ENCODE data around the gene CLEC2L.

The CLEC2L gene

GRCh38 chr7:139557857-139558581 lies 34.5 kb downstream of the CLEC2L start:
- DNase-seq (ENCODE audit: low read depth), result no peak

DNA sequence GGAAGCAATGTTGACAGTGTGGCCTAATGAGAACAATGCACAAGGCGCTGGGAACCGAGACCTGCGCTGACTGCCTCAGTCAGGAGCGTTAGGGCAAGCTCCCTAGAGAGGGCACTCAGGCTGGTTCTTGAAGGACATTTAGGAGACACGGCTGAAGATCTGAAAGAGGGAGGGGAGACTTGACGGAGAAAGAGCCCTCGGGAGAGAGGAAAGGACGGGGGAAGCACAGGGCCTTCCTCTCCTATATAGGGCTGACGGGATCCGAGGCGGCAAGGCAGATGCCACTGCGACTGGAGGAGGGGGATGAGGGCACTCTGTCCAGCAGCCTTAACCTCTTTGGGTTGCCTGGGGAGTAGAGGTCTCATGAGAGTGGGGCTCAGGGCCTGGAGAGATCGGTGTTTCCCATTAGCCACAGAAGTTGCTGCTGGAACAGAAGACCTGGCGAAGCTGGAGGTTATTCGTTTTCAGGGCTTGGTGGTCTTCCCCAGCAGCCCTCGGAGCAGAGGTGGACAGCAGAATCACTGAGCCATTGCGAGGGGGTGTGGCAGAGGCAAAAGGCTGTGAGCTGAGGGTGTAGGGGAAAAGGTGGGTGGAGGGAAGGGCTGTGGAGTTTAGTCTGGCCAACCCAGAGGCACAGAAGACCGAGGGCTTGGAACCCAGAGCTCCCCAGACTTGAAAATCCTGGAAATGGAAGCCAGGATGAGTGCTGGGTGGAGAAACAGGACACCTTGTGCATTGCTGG lies 36.0 kb downstream of the CLEC2L start:
- DNase-seq (ENCODE audit: low read depth), result no peak

DNA sequence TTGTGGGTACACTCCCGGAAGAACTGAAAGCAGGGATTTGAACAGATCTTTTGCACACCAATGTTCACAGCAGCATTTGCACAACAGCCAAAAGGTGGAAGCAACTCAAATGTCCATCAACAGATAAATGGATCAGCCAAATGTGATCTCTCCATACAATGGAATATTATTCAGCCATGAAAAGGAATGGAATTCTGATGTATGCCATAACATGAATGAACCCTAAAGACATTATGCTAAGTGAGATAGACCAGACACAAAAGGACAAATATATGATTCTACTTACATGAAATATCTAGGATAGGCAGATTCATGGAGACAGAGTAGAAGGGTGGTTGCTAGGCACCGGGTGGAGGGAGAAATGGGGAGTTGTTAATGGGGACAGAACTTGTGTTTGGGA lies 36.7 kb downstream of the CLEC2L start:
- no peak for DNase-seq (ENCODE audit: low read depth)

DNA sequence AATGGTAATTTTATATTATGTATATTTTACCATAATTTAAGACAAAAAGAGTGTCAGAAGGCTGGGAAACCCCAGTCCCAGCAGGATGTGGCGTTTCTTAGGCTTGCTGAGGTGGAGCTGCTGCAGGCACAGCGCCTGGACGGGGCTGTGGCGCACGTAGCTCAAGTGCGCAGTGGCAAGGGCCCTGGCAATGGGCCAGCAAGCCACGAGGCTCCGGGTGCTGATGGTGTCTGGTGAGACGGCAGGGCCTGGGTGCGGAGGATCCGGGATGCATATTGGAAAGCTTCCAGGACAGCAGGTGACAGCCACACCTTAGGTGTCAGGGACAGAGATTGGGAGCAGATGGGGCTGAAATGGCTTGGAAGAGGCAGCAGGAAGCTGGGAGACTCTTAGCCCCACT lies 37.2 kb downstream of the CLEC2L start:
- no peak for DNase-seq (ENCODE audit: low read depth)

GRCh38 chr7:139562491-139562890 lies 39.0 kb downstream of the CLEC2L start:
- DNase-seq (ENCODE audit: low read depth), result no peak

- DNase-seq (ENCODE audit: low read depth), result no peak
These were observed 39.6 kb downstream of the CLEC2L start for GRCh38 chr7:139562961-139563565.

DNA sequence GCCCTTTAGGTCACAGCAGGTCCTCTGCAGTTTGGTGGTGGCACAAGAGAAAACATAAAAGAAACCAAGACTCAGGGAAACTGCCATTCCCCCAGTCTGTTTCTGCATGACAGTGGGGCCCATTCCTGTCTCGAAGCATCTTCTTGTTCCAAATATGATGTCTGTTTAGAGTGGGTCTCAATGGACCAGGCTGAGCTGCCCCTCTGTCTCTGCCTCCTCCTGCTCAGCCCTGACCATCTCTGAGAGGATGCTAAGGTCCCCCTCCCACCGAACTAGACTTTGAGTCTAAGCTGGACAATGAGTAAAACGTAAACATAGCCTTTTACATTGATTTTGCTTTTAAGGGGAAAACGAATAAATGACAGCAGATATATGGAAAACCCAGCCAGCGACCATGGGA lies 40.4 kb downstream of the CLEC2L start:
- DNase-seq (ENCODE audit: low read depth), result no peak

DNA sequence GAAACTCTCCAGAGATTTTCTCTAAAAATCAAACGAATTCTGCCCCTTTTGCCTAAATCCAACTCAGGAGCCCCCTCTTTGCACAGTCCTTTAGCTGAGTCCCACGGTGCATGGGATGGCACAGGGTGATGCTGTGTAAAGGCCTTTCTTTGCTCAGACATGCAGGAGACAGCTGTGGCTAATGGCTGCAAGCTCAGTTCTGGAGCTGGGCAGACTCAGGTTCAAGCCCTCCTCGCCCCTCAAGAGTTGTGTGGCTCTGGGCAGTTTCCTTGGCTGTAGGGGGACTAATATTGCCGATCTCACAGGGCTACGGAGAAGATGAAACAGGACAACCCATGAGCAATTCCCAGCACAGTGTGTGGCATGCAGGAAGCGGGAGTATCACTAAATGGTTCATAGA lies 42.6 kb downstream of the CLEC2L start:
- DNase-seq (ENCODE audit: low read depth), result no peak

DNA sequence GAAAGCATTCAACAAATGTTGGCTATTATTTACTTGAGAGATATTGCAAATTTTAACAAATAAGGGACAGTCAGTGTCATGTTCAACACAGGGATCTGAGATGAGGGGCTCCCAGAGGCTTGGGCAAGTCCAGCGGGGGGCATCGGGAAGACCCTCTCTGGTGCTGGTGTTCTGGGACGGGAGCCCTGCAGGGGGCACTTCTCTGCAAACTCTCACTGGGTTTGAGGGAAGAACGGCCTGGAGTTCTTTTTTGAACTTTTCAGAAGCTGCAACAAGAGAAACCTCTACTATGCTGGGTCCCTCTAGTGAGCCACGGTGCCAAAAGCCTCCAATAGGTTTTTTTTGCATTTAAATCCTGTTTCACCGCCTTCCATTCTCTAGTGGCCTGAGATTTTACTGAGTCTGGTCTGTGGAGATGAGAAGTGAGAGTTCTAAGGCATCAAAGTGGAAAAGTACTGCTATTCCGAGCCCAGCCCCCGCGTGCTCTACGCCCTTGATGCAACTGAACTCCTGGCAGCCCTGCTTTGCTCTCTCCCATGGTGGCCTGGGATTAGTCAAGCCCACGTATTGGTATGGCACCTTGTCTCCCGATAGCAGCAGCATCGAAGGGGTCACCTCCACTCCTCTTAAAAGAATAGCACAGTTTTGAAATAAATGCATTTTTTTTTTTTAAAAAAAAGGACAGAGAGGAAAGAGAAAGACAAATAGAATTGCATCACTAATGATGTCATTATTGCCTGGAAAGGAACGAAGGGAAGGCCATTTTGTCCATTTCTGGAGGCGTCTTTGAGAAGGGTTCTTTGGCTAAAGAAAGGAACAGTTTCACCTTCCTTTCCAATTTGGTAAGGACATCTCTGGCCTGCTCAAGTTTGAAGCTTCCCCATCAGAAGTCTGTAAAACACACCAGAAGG lies 43.5 kb downstream of the CLEC2L start:
- DNase-seq (ENCODE audit: low read depth), result no peak

GRCh38 chr7:139567647-139568345 lies 44.3 kb downstream of the CLEC2L start:
- no peak for DNase-seq (ENCODE audit: low read depth)

DNA sequence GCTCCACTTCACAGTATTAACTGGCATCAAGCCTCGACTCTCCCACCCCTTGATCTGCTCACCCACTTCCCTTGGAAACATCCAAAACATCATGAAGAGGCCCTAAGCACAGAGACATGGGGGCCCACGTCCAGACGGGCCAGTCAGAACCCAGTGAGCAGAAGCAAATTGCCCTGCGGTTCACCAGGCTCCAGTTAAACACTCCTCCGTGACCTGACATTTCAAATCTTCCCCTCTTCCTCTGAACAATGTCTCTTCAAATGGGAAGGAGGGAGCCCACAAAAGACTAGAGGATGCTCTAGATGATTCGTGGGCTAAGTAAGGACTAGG lies 44.8 kb downstream of the CLEC2L start:
- no peak for DNase-seq (ENCODE audit: low read depth)

GRCh38 chr7:139568813-139569490 lies 45.5 kb downstream of the CLEC2L start:
- no peak for DNase-seq (ENCODE audit: low read depth)

GRCh38 chr7:139570119-139570518 lies 46.6 kb downstream of the CLEC2L start:
- no peak for DNase-seq (ENCODE audit: low read depth)

- no peak for DNase-seq (ENCODE audit: low read depth)
These were observed 47.1 kb downstream of the CLEC2L start for GRCh38 chr7:139570626-139571025.

- DNase-seq (ENCODE audit: low read depth), result no peak
These were observed 47.7 kb downstream of the CLEC2L start for GRCh38 chr7:139571190-139571589.

DNA sequence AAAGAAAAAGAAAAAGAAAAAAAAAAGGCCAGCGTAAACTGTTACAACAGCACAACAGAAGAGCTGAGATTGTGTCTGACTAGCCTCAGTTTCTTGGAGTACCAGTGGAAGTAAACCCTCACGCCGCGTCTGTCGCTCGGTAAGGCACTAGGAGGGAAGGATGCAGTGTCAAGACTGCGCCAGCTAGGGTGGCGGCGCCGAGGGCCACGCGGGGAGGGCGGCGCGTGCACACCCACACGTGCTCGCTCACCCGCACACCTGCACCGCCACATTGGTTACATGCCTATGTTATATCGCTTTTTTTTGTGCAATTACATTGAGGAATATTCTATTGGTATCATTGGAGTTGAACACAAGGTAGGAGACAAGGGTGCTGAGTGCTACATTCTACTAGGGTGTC lies 48.2 kb downstream of the CLEC2L start:
- DNase-seq (ENCODE audit: low read depth), result no peak

DNA sequence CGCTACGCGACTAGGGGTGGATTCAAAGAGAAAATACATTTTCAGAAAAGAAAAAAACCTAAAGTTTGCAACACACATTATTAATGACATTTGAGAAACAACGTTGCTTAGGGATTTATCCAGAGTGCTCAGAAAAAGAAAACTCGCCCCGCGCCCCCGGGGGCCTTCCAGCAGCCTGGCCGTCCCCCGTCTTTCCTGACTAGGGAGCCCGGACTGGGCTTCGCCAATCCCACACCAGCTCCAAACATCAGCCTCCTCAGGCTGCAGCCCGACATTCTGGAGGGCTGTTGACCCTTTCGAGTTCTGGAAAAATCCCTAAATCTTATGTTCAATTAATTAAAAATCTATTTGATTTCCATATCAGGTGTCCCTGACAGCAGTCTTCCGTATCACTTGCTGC lies 48.6 kb downstream of the CLEC2L start:
- no peak for DNase-seq (ENCODE audit: low read depth)

DNA sequence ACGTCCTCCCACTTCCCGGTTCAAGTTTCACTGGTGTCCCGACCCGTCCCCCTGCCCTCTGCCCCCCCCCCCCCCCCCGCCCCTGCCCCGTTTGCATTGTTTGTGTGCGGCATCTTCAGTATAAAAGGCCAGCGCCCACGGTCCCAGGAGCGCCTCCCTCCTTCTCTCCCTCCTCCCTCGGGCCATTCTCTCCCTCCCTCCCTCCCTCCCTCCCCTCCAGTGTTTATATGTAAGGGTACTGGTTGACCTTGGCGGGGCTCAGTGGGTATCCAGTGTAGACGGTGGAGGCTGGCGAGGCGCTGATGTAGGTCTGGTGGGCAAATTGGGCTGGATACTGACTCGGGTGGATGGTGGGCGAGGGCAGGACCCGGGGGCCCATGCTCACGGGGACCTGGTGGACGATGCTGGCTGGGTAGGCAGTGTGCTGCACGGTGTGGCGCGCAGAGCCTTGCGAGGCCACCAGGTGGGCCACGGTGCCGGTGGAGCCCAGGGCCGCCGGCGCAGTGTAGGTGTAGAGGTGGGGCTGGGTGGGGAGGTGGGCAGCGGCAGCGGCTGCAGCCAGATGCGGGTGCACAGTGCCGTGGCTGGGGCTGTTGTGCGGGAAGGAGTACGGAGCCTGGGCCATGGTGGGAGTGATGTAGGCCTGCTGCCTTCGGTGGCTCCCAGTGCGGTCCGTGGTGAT lies 49.4 kb downstream of the CLEC2L start:
- no peak for DNase-seq (ENCODE audit: low read depth)

- DNase-seq (ENCODE audit: low read depth), result no peak
These were observed 50.4 kb downstream of the CLEC2L start for GRCh38 chr7:139573871-139574270.

DNA sequence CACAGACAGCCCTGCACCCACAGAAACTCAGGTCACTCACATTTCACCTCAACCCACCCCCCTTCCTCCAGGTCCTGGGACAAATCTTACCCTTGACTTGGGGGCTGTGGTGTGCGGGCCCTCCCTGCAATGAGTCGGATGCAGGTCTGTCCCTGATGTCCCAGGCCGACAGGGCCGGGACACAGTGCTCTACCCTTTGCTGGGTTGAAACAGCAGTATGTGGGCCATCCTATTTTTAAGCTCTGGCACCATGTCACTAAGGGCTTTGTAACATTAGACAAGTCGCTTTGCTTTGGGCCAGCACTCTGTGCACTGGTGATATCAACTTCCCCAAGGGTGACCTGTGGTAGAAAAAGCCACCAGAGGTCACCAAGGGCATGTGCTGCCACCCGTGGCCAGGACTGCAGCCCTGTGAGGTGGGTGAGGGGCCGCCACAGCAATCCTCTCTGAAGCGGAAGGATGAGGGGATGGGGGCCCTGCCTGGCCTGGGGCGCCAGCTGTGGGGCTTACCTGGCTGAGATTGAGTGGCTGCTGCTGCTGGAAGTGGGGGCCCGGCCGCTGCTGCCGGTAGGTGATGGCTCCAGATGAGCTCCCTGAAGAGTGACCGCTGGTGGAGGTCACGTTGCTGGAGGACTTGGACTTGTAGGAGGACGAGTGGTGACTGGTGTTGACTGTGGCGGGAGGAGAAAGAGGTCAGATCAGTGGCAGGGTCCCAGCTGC lies 51.3 kb downstream of the CLEC2L start:
- DNase-seq (ENCODE audit: low read depth), result no peak
